ENCODE measurements around the gene KIAA0753.

DNA sequence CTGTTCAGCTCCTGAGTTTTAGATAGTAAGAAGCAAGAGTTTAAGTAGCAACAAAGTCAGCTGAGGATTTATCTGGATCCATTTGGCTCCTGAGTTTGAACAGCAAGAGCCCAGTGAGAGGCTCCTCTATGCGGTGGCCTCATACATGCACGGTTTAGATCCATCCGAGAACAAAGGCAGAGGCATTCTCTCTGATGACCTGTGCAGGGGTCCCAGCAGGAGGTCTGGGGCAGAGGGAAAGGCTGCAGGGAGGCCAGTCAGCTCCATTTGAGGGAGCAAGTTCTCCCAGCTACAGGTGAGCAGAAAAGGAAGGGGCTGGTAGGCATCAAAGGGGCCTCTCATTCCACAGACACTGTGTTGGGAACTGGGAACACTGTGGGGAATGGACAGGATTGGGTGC lies 100.6 kb downstream of the KIAA0753 start:
- TF ChIP-seq ARNT (IDR thresholded peaks at IDR 0.05) (no peak), SP1 (IDR thresholded peaks at IDR 0.05) (no peak), SUZ12 (IDR thresholded peaks at IDR 0.05) (no peak), NFRKB (IDR thresholded peaks at IDR 0.05) (no peak), TARDBP (IDR thresholded peaks at IDR 0.05) (no peak), ELF4 (IDR thresholded peaks at IDR 0.05) (no peak)
